Glutamatergic neuron (in vitro differentiated cells): ENCODE data around the gene DDX20. TPM values are rescaled to one million over a fixed set of nuclear protein-coding genes. Genes with fewer than 3 reads are reported as not detected.

Experiments
- DNase-seq: peaks from one replicate; pipeline ENCODE4 v3.0.0; 2022
- H3K27ac Mint-ChIP-seq: one replicate; pipeline ENCODE4 v1.8.0; 2020; ENCODE audit warnings: mild to moderate bottlenecking, mixed read lengths, inconsistent platforms; ENCODE audit not compliant: unreplicated experiment
- H3K27me3 Mint-ChIP-seq: one replicate; pipeline ENCODE4 v1.8.0; 2020; ENCODE audit warnings: mild to moderate bottlenecking, moderate library complexity, mixed read lengths, inconsistent platforms; ENCODE audit not compliant: unreplicated experiment
- H3K36me3 Mint-ChIP-seq: one replicate; pipeline ENCODE4 v1.8.0; 2020; ENCODE audit warnings: mild to moderate bottlenecking, mixed read lengths, inconsistent platforms; ENCODE audit not compliant: unreplicated experiment
- H3K4me1 Mint-ChIP-seq: one replicate; pipeline ENCODE4 v1.8.0; 2020; ENCODE audit warnings: mild to moderate bottlenecking, low read depth, mixed read lengths, inconsistent platforms; ENCODE audit not compliant: unreplicated experiment
- H3K4me3 Mint-ChIP-seq: one replicate; pipeline ENCODE4 v1.8.0; 2020; ENCODE audit warnings: mild to moderate bottlenecking, mixed read lengths, inconsistent platforms; ENCODE audit not compliant: unreplicated experiment
- H3K9me3 Mint-ChIP-seq: one replicate; pipeline ENCODE4 v1.8.0; 2020; ENCODE audit warnings: mild to moderate bottlenecking, moderate library complexity, mixed read lengths, inconsistent platforms; ENCODE audit not compliant: unreplicated experiment
- CTCF ChIP-seq: fragments of 200-600 bp; sonication (generic); IDR thresholded peaks from one replicate; pipeline ENCODE4 v1.5.0; 2021; ENCODE audit not compliant: partially characterized antibody, unreplicated experiment
- total RNA-seq: library from RNA; stranded (reverse); fragmentation: NEBNext Ultra II Directional; extraction: Animal tissue kit (Norgen Biotek cat#: 25700); gene quantifications from one replicate; pipeline ENCODE4 v1.2.1, GENCODE V29; 2021; ENCODE audit not compliant: unreplicated experiment

The DDX20 gene
- total RNA-seq, 1 donor from 2014 or later, result 17.3 TPM

DNA sequence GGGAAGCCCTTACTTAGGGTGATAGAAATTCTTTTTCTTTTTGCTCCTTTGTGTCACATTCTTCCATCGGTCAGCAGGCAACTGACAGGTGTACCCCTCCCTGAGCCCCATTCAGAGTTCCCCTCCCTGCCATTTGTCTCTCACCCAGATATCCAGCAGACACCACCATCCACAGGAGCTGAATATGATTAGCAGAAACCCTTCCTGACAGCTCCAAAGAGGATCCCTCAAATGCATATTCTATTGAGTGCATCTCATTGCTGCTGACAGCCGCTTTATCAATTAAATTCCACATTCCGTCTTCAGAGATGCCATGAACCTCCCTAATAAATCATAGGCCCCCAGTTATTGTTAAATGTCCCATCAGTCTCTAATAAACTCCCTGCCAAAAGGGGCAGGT is 6.1 kb upstream of the DDX20 start:
- Mint-ChIP-seq H3K27ac (no peak overlapping the region), H3K36me3 (peaks cover 4% of the 10 kb centered on the region), H3K9me3 (peaks cover 12% of the 10 kb centered on the region), H3K27me3 (peaks cover 1% of the 10 kb centered on the region), H3K4me1 (peaks cover 39% of the 10 kb centered on the region), H3K4me3 (no peak overlapping the region)
- no peak for TF ChIP-seq CTCF
- DNase-seq, result no peak

- peak overlapping the region; percentile 0 for H3K4me3 Mint-ChIP-seq
Observed at GRCh38 chr1:111750856-111751255, 4.8 kb upstream of the DDX20 start.

DNA sequence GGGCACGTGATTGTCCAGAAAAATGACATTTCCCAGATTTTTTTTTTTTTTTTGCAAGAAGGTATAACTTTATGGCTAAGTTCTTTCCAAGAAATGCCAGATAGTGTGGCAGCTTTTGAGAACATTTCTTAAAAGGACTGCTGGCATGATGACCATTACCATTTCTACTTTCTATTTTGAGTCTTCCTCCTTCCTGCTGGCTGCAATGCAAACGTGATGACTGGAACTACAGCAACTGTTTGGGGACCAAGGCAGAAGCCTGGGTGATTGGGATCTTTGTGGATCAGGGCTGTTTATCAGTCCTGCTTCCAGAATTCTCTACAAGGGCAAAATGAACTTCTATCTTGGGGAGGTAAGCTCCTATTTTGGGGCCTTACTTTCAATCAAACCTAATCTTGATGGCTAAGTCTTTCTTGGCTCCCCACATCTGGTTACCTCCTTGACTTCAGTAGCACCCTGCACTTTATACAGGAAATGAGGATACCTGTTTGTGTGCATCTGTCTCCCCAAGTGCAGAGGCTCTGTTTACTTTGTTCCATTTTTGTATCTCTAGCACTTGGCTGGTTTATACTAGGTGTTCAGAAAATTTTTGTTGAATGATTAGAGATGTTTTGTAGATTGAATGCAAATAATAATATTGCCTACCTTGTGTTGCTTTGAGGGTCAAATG is 3.7 kb upstream of the DDX20 start:
- Mint-ChIP-seq H3K27me3 (peaks cover 10% of the 10 kb centered on the region), H3K4me1 (peaks cover 38% of the 10 kb centered on the region), H3K4me3 (no peak overlapping the region), H3K36me3 (peaks cover 4% of the 10 kb centered on the region), H3K27ac (no peak overlapping the region), H3K9me3 (peaks cover 21% of the 10 kb centered on the region)
- DNase-seq, result no peak
- TF ChIP-seq CTCF, result no peak

More at GRCh38 chr1:111750856-111751255, 4.8 kb upstream of the DDX20 start:
- no peak for TF ChIP-seq CTCF
- no peak overlapping the region for H3K27ac Mint-ChIP-seq
- H3K36me3 Mint-ChIP-seq, result peaks cover 4% of the 10 kb centered on the region
- DNase-seq, result no peak
- peaks cover 35% of the 10 kb centered on the region for H3K4me1 Mint-ChIP-seq
- H3K9me3 Mint-ChIP-seq, result peaks cover 21% of the 10 kb centered on the region
- peaks cover 10% of the 10 kb centered on the region for H3K27me3 Mint-ChIP-seq

DNA sequence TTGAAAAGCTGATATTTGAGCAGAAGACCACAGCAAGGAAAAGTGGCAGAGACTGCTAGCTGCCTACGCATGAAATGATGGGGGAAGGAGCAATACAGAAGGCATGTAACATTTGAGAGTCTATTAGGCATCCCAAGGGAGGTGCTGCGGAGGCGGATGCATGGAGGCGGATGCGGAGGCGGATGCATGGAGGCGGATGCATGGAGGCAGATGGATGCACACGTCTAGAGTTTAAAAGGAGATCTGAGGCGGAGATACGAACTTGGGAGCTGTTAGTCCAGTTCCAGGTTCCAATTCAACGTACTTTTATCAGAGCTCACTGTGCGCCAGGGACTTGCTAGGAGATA is 744 bp upstream of the DDX20 start:
- peak; percentile 82 for DNase-seq
- Mint-ChIP-seq H3K9me3 (peaks cover 11% of the 10 kb centered on the region), H3K36me3 (no peaks in the 10 kb centered on the region), H3K4me3 (peak overlapping the region; percentile 94), H3K27me3 (peaks cover 10% of the 10 kb centered on the region), H3K27ac (peak overlapping the region; percentile 98), H3K4me1 (peaks cover 20% of the 10 kb centered on the region)
- no peak for TF ChIP-seq CTCF

- Mint-ChIP-seq H3K4me3 (peak overlapping the region; percentile 89), H3K27me3 (peaks cover 10% of the 10 kb centered on the region), H3K27ac (no peak overlapping the region), H3K36me3 (no peaks in the 10 kb centered on the region), H3K4me1 (peaks cover 17% of the 10 kb centered on the region), H3K9me3 (peaks cover 11% of the 10 kb centered on the region)
- no peak for TF ChIP-seq CTCF
- DNase-seq, result no peak
Observed at GRCh38 chr1:111756124-111756513, 418 bp downstream of the DDX20 start.
